HG03045 (cell line): ENCODE measurements around the gene SERPINB6.
"Not testable (repeated sequence)": the region's sequence is repeated elsewhere in the genome, so short reads cannot be mapped to it uniquely, and the experiment has no call there.

Source experiments
- ATAC-seq: cut with Tn5 transposase; IDR thresholded peaks from one replicate; pipeline ENCODE4 v1.9.1; 2021; ENCODE audit warnings: mild to moderate bottlenecking, moderate library complexity; ENCODE audit not compliant: unreplicated experiment

The SERPINB6 gene

GRCh38 chr6:2971420-2972218 lies at the start of gene SERPINB6:
Gene SERPINB6, minus strand, starts transcription at chr6:2971567. Its CDS starts 12,235 bp downstream, at chr6:2959332.
- ATAC-seq = peak; percentile 53

GRCh38 chr6:3019749-3020320 lies 48.5 kb upstream of the SERPINB6 start:
- no peak for ATAC-seq

GRCh38 chr6:3019065-3019464 lies 47.7 kb upstream of the SERPINB6 start:
- no peak for ATAC-seq

- ATAC-seq = no peak
Observed at GRCh38 chr6:3017304-3017703, 45.9 kb upstream of the SERPINB6 start.

- ATAC-seq = no peak
Observed at GRCh38 chr6:3016473-3017280, 45.3 kb upstream of the SERPINB6 start.

- ATAC-seq = no peak
Observed at GRCh38 chr6:3015144-3015543, 43.8 kb upstream of the SERPINB6 start.

GRCh38 chr6:3014675-3015066 lies 43.3 kb upstream of the SERPINB6 start:
- no peak for ATAC-seq

GRCh38 chr6:3013901-3014674 lies 42.7 kb upstream of the SERPINB6 start:
- ATAC-seq = no peak

- no peak for ATAC-seq
Observed at GRCh38 chr6:3013486-3013885, 42.1 kb upstream of the SERPINB6 start.

GRCh38 chr6:3011592-3011991 lies 40.2 kb upstream of the SERPINB6 start:
- no peak for ATAC-seq

GRCh38 chr6:3011158-3011557 lies 39.8 kb upstream of the SERPINB6 start:
- no peak for ATAC-seq

GRCh38 chr6:3009930-3010329 lies 38.6 kb upstream of the SERPINB6 start:
- ATAC-seq = no peak

- not testable (repeated sequence) for ATAC-seq
Observed at GRCh38 chr6:3008712-3009265, 37.4 kb upstream of the SERPINB6 start.

GRCh38 chr6:3007571-3007970 lies 36.2 kb upstream of the SERPINB6 start:
- ATAC-seq = no peak

GRCh38 chr6:3006476-3006875 lies 35.1 kb upstream of the SERPINB6 start:
- ATAC-seq = no peak

GRCh38 chr6:3005874-3006273 lies 34.5 kb upstream of the SERPINB6 start:
- ATAC-seq = no peak

GRCh38 chr6:3005077-3005476 lies 33.7 kb upstream of the SERPINB6 start:
- ATAC-seq = no peak

GRCh38 chr6:3003226-3003625 lies 31.9 kb upstream of the SERPINB6 start:
- not testable (repeated sequence) for ATAC-seq

- ATAC-seq = no peak
Observed at GRCh38 chr6:3001773-3002293, 30.5 kb upstream of the SERPINB6 start.

- ATAC-seq = no peak
Observed at GRCh38 chr6:3001146-3001772, 29.9 kb upstream of the SERPINB6 start.
